ENCODE results near the gene ETV7.

The ETV7 gene

GRCh38 chr6:36327226-36327918 is 60.1 kb downstream of the ETV7 start:
- no peak for DNase-seq (ENCODE audit: low spot score)
- in situ Hi-C loops (cut with MboI; ENCODE audit: low sequenced_read_pairs, unreplicated experiment), result no loop called here
- TF ChIP-seq CTCF (IDR thresholded peaks at IDR 0.05; ENCODE audit: borderline replicate concordance, control extremely low read depth, extremely low read depth, insufficient read depth, missing control alignments), result no peak

- no peak for DNase-seq (ENCODE audit: low spot score)
- TF ChIP-seq CTCF (IDR thresholded peaks at IDR 0.05; ENCODE audit: borderline replicate concordance, control extremely low read depth, extremely low read depth, insufficient read depth, missing control alignments), result no peak
- in situ Hi-C loops (cut with MboI; ENCODE audit: low sequenced_read_pairs, unreplicated experiment), result no loop called here
These were observed 61.0 kb downstream of the ETV7 start for GRCh38 chr6:36326356-36326995.

- TF ChIP-seq CTCF (IDR thresholded peaks at IDR 0.05; ENCODE audit: borderline replicate concordance, control extremely low read depth, extremely low read depth, insufficient read depth, missing control alignments), result no peak
- no peak for DNase-seq (ENCODE audit: low spot score)
- in situ Hi-C loops (cut with MboI; ENCODE audit: low sequenced_read_pairs, unreplicated experiment), result no loop called here
These were observed 62.8 kb downstream of the ETV7 start for GRCh38 chr6:36324715-36325114.

GRCh38 chr6:36324191-36324590 is 63.3 kb downstream of the ETV7 start:
- no peak for DNase-seq (ENCODE audit: low spot score)
- in situ Hi-C loops (cut with MboI; ENCODE audit: low sequenced_read_pairs, unreplicated experiment), result no loop called here
- no peak for TF ChIP-seq CTCF (IDR thresholded peaks at IDR 0.05; ENCODE audit: borderline replicate concordance, control extremely low read depth, extremely low read depth, insufficient read depth, missing control alignments)

- no peak for TF ChIP-seq CTCF (IDR thresholded peaks at IDR 0.05; ENCODE audit: borderline replicate concordance, control extremely low read depth, extremely low read depth, insufficient read depth, missing control alignments)
- in situ Hi-C loops (cut with MboI; ENCODE audit: low sequenced_read_pairs, unreplicated experiment), result no loop called here
- DNase-seq (ENCODE audit: low spot score), result no peak
These were observed 64.4 kb downstream of the ETV7 start for GRCh38 chr6:36323062-36323461.

- in situ Hi-C loops (cut with MboI; ENCODE audit: low sequenced_read_pairs, unreplicated experiment), result no loop called here
- no peak for DNase-seq (ENCODE audit: low spot score)
These were observed 64.9 kb downstream of the ETV7 start for GRCh38 chr6:36322591-36322990.

More at GRCh38 chr6:36322591-36322990, 64.9 kb downstream of the ETV7 start:
- TF ChIP-seq CTCF (IDR thresholded peaks at IDR 0.05; ENCODE audit: borderline replicate concordance, control extremely low read depth, extremely low read depth, insufficient read depth, missing control alignments), result no peak
